Osteocyte (in vitro differentiated cells): Measurements from ENCODE around the gene SNX7. TPM values are rescaled to one million over a fixed set of nuclear protein-coding genes. Genes with fewer than 3 reads are reported as not detected.

ENCODE experiments used
- DNase-seq: peaks from one replicate; pipeline ENCODE4 v3.0.0; 2021; ENCODE audit warnings: mixed read lengths; ENCODE audit not compliant: unreplicated experiment; ENCODE audit errors: extremely low spot score
- H3K27ac Mint-ChIP-seq: one replicate; pipeline ENCODE4 v1.8.0; 2021; ENCODE audit warnings: mild to moderate bottlenecking, mixed read lengths; ENCODE audit not compliant: unreplicated experiment
- H3K27me3 Mint-ChIP-seq: one replicate; pipeline ENCODE4 v1.8.0; 2021; ENCODE audit warnings: mixed read lengths; ENCODE audit not compliant: unreplicated experiment
- H3K36me3 Mint-ChIP-seq: one replicate; pipeline ENCODE4 v1.8.0; 2021; ENCODE audit warnings: mixed read lengths; ENCODE audit not compliant: unreplicated experiment
- H3K4me1 Mint-ChIP-seq: one replicate; pipeline ENCODE4 v1.8.0; 2021; ENCODE audit warnings: mixed read lengths; ENCODE audit not compliant: unreplicated experiment
- H3K4me3 Mint-ChIP-seq: one replicate; pipeline ENCODE4 v1.8.0; 2021; ENCODE audit warnings: mild to moderate bottlenecking, moderate library complexity, mixed read lengths; ENCODE audit not compliant: unreplicated experiment
- H3K9me3 Mint-ChIP-seq: one replicate; pipeline ENCODE4 v1.8.0; 2021; ENCODE audit warnings: mixed read lengths; ENCODE audit not compliant: unreplicated experiment
- CTCF ChIP-seq: fragments of 200-600 bp; sonication (generic); IDR thresholded peaks from 2 replicates; pipeline ENCODE4 v1.5.0; 2021; ENCODE audit warnings: antibody characterized with exemption, mild to moderate bottlenecking, moderate library complexity
- total RNA-seq: library from RNA; stranded (reverse); gene quantifications from 2 replicates; pipeline ENCODE4 v1.2.1, GENCODE V29; 2021

The SNX7 gene
- total RNA-seq, 1 donor from 2014 or later: 41.7 TPM

GRCh38 chr1:98693385-98693784 lies 31.9 kb downstream of the SNX7 start:
- TF ChIP-seq CTCF: no peak
- Mint-ChIP-seq H3K36me3 (peaks cover 34% of the 10 kb centered on the region), H3K4me3 (no peak overlapping the region), H3K27me3 (no peaks in the 10 kb centered on the region), H3K9me3 (no peaks in the 10 kb centered on the region), H3K27ac (no peak overlapping the region), H3K4me1 (peaks cover 2% of the 10 kb centered on the region)
- DNase-seq: no peak

GRCh38 chr1:98696077-98696476 lies 34.6 kb downstream of the SNX7 start:
- Mint-ChIP-seq H3K4me3 (no peak overlapping the region), H3K36me3 (peaks cover 40% of the 10 kb centered on the region), H3K27me3 (no peaks in the 10 kb centered on the region), H3K9me3 (no peaks in the 10 kb centered on the region), H3K4me1 (peaks cover 12% of the 10 kb centered on the region), H3K27ac (no peak overlapping the region)
- TF ChIP-seq CTCF: no peak
- DNase-seq: no peak

- no peak for DNase-seq
- H3K27ac Mint-ChIP-seq: no peak overlapping the region
- TF ChIP-seq CTCF: no peak
- H3K27me3 Mint-ChIP-seq: no peaks in the 10 kb centered on the region
- H3K36me3 Mint-ChIP-seq: peaks cover 36% of the 10 kb centered on the region
- no peaks in the 10 kb centered on the region for H3K9me3 Mint-ChIP-seq
- peaks cover 9% of the 10 kb centered on the region for H3K4me1 Mint-ChIP-seq
- H3K4me3 Mint-ChIP-seq: no peak overlapping the region
These were observed 36.3 kb downstream of the SNX7 start for GRCh38 chr1:98697781-98698180.

- Mint-ChIP-seq H3K4me1 (peaks cover 9% of the 10 kb centered on the region), H3K27me3 (no peaks in the 10 kb centered on the region), H3K27ac (no peak overlapping the region), H3K9me3 (no peaks in the 10 kb centered on the region), H3K4me3 (no peak overlapping the region), H3K36me3 (peaks cover 36% of the 10 kb centered on the region)
- no peak for TF ChIP-seq CTCF
- DNase-seq: no peak
These were observed 37.1 kb downstream of the SNX7 start for GRCh38 chr1:98698625-98699024.

GRCh38 chr1:98700228-98700627 lies 38.7 kb downstream of the SNX7 start:
- peaks cover 40% of the 10 kb centered on the region for H3K36me3 Mint-ChIP-seq
- no peak overlapping the region for H3K4me3 Mint-ChIP-seq
- peaks cover 9% of the 10 kb centered on the region for H3K4me1 Mint-ChIP-seq
- no peaks in the 10 kb centered on the region for H3K9me3 Mint-ChIP-seq
- no peak overlapping the region for H3K27ac Mint-ChIP-seq
- no peak for TF ChIP-seq CTCF
- no peaks in the 10 kb centered on the region for H3K27me3 Mint-ChIP-seq
- no peak for DNase-seq
